ENCODE measurements around the gene GNG12. TPM values are rescaled to one million over a fixed set of nuclear protein-coding genes. Genes with fewer than 3 reads are reported as not detected.

The GNG12 gene
- polyA plus RNA-seq, 1 donor (not counting 4 experiments of a cell fraction or from before 2014, with no cell fraction given), result 208 TPM

- Histone ChIP-seq H3K9me1 (ENCODE audit: control insufficient read depth, extremely low read depth, insufficient read depth, low read length) (peaks cover 7% of the 10 kb centered on the region), H3K36me3 (ENCODE audit: control insufficient read depth in 2 of 2, extremely low read depth in 1 of 2, insufficient read depth in 2 of 2, low read length in 2 of 2) (peaks cover 6 to 22% of the 10 kb centered on the region in 2 experiments), H2AFZ (ENCODE audit: control insufficient read depth, low read length) (no peak overlapping the region), H3K27ac (ENCODE audit: control insufficient read depth, insufficient read depth, low read length) (no peak overlapping the region), H3K9ac (ENCODE audit: control insufficient read depth, extremely low read depth, insufficient read depth, low read length) (no peak overlapping the region), H3K27me3 (ENCODE audit: control insufficient read depth, extremely low read depth, insufficient read depth, low read length) (no peaks in the 10 kb centered on the region), H3K79me2 (ENCODE audit: control insufficient read depth, insufficient read depth, low read length) (peaks cover 76% of the 10 kb centered on the region), H3K4me3 (ENCODE audit: control insufficient read depth in 2 of 3, extremely low read depth in 1 of 3, insufficient read depth in 2 of 3, low read depth in 1 of 3, low read length in 3 of 3) (no peak overlapping the region), H3K4me1 (ENCODE audit: control insufficient read depth, extremely low read depth, insufficient read depth, low read length) (peaks cover 41% of the 10 kb centered on the region), H3K4me2 (ENCODE audit: control insufficient read depth, extremely low read depth, insufficient read depth, low read depth, low read length) (no peak overlapping the region), H4K20me1 (ENCODE audit: control insufficient read depth, extremely low read depth, insufficient read depth, low read length) (peaks cover 3% of the 10 kb centered on the region), H3K9me3 (ENCODE audit: control insufficient read depth, low read depth, low read length) (no peaks in the 10 kb centered on the region)
- DNase-seq (ENCODE audit: low read depth, low spot score), result no peak
- TF ChIP-seq CTCF (optimal IDR thresholded peaks at IDR 0.05 in 1 of 3, IDR thresholded peaks at IDR 0.05 in 1 of 3, conservative IDR thresholded peaks at IDR 0.05 in 1 of 3; ENCODE audit: extremely low read depth in 1 of 3, insufficient read depth in 2 of 3, low read length in 3 of 3), result no peak
- TF ChIP-seq EZH2 (IDR thresholded peaks at IDR 0.05; ENCODE audit: low read length), result no peak
- dilution Hi-C loops (cut with MboI; ENCODE audit: extremely low pct_ligation_motif_present, low sequenced_read_pairs), result no loop called here
- no peak for FAIRE-seq
Measured at GRCh38 chr1:67769633-67770256, 63.5 kb downstream of the GNG12 start.

GRCh38 chr1:67768480-67768879, 64.8 kb downstream of the GNG12 start:
- H4K20me1 ChIP-seq (ENCODE audit: control insufficient read depth, extremely low read depth, insufficient read depth, low read length), result peaks cover 3% of the 10 kb centered on the region
- dilution Hi-C loops (cut with MboI; ENCODE audit: extremely low pct_ligation_motif_present, low sequenced_read_pairs), result no loop called here
- DNase-seq (ENCODE audit: low read depth, low spot score) (no peak), FAIRE-seq (no peak)
- peaks cover 7 to 18% of the 10 kb centered on the region in 2 experiments for H3K36me3 ChIP-seq (ENCODE audit: control insufficient read depth in 2 of 2, extremely low read depth in 1 of 2, insufficient read depth in 2 of 2, low read length in 2 of 2)
- H3K27ac ChIP-seq (ENCODE audit: control insufficient read depth, insufficient read depth, low read length), result no peak overlapping the region
- TF ChIP-seq CTCF (optimal IDR thresholded peaks at IDR 0.05 in 1 of 3, IDR thresholded peaks at IDR 0.05 in 1 of 3, conservative IDR thresholded peaks at IDR 0.05 in 1 of 3; ENCODE audit: extremely low read depth in 1 of 3, insufficient read depth in 2 of 3, low read length in 3 of 3) (no peak), EZH2 (IDR thresholded peaks at IDR 0.05; ENCODE audit: low read length) (no peak)
- no peak overlapping the region for H3K4me3 ChIP-seq (ENCODE audit: control insufficient read depth in 2 of 3, extremely low read depth in 1 of 3, insufficient read depth in 2 of 3, low read depth in 1 of 3, low read length in 3 of 3)
- peaks cover 7% of the 10 kb centered on the region for H3K9me1 ChIP-seq (ENCODE audit: control insufficient read depth, extremely low read depth, insufficient read depth, low read length)
- H3K4me1 ChIP-seq (ENCODE audit: control insufficient read depth, extremely low read depth, insufficient read depth, low read length), result peaks cover 36% of the 10 kb centered on the region
- no peak overlapping the region for H3K9ac ChIP-seq (ENCODE audit: control insufficient read depth, extremely low read depth, insufficient read depth, low read length)
- peaks cover 77% of the 10 kb centered on the region for H3K79me2 ChIP-seq (ENCODE audit: control insufficient read depth, insufficient read depth, low read length)
- H3K27me3 ChIP-seq (ENCODE audit: control insufficient read depth, extremely low read depth, insufficient read depth, low read length), result no peaks in the 10 kb centered on the region
- no peak overlapping the region for H2AFZ ChIP-seq (ENCODE audit: control insufficient read depth, low read length)
- H3K9me3 ChIP-seq (ENCODE audit: control insufficient read depth, low read depth, low read length), result no peaks in the 10 kb centered on the region
- H3K4me2 ChIP-seq (ENCODE audit: control insufficient read depth, extremely low read depth, insufficient read depth, low read depth, low read length), result no peak overlapping the region

Measured in keratinocyte (primary cell).